T-helper 1 cell treated with Interleukin-12 subunit alpha and Interleukin-12 subunit beta and Interleukin-4 antibody, amounts not matched to agents 30 μg/mL and 1 μg/mL, for 36 hours (primary cell): ENCODE data around the gene SPRR2G.
"Not testable (repeated sequence)": the region's sequence is repeated elsewhere in the genome, so short reads cannot be mapped to it uniquely, and the experiment has no call there.

Experiments used
- H3K27ac Mint-ChIP-seq: one replicate; pipeline ENCODE4 v1.8.0; 2021; ENCODE audit warnings: mild to moderate bottlenecking, mixed read lengths
- H3K27me3 Mint-ChIP-seq: one replicate; pipeline ENCODE4 v1.8.0; 2021; ENCODE audit warnings: low read depth, mixed read lengths
- H3K36me3 Mint-ChIP-seq: one replicate; pipeline ENCODE4 v1.8.0; 2021; ENCODE audit warnings: low read depth, mixed read lengths
- H3K4me1 Mint-ChIP-seq: one replicate; pipeline ENCODE4 v1.8.0; 2021; ENCODE audit warnings: low read depth, mixed read lengths
- H3K4me3 Mint-ChIP-seq: one replicate; pipeline ENCODE4 v1.8.0; 2021; ENCODE audit warnings: mild to moderate bottlenecking, moderate library complexity, mixed read lengths
- H3K9me3 Mint-ChIP-seq: one replicate; pipeline ENCODE4 v1.8.0; 2021; ENCODE audit warnings: mixed read lengths

Gene SPRR2G

DNA sequence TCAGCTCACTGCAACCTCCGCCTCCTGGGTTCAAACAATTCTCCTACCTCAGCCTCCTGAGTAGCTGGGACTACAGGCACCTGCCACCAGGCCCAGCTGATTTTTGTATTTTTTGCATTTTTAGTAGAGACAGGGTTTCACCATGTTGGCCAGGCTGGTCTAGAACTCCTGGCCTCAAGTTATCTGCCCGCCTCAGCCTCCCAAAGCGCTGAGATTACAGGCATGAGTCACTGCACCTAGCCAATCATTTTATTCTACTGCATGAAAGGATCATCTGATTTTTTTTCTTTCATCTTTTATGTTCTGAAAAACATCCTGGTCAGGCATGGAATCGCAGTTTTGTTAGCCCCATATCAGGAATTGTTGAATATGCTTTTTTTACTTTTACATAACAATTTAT is 22.0 kb downstream of the SPRR2G start:
- H3K9me3 Mint-ChIP-seq, H3K36me3 Mint-ChIP-seq, H3K4me1 Mint-ChIP-seq, H3K4me3 Mint-ChIP-seq, H3K27ac Mint-ChIP-seq: not testable (repeated sequence)
- H3K27me3 Mint-ChIP-seq = peaks cover 12% of the 10 kb centered on the region

DNA sequence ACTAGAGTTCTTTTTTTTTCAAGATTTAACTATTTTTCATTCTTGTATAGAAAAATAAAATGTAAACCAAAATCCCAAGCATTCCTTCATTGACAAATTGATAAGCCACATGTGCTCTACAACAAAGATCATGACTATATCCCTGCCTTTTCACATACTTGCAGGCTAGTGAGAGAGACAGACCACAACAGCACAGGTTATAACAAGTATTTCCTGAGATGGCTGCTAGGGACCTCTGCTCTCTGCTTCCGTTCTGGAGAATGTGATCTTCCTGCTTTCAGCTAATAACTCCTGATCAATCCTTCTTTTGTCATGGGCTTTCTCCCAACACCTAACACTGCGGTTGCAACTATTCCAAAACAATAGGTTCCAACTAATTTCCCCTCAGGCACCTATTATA is 23.4 kb downstream of the SPRR2G start:
- Mint-ChIP-seq H3K4me3 (no peak overlapping the region), H3K4me1 (no peaks in the 10 kb centered on the region), H3K27me3 (peaks cover 12% of the 10 kb centered on the region), H3K9me3 (peaks cover 4% of the 10 kb centered on the region), H3K27ac (no peak overlapping the region), H3K36me3 (no peaks in the 10 kb centered on the region)

DNA sequence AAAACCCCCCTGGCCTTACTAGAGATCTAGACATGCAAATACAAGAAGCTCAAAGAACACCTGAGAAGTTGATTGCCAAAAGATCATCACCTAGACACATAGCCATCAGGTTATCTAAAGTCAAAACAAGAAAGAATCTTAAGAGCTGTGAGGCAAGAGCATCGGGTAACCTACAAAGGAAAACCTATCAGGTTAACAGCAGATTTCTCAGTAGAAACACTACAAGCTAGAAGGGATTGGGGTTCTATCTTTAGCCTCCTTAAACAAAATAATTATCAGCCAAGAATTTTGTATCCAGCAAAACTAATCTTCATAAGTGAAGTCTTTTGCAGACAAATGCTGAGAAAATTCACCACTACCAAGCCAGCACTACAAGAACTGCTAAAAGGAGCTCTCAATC is 25.2 kb downstream of the SPRR2G start:
- no peaks in the 10 kb centered on the region for H3K36me3 Mint-ChIP-seq
- no peak overlapping the region for H3K4me3 Mint-ChIP-seq
- no peaks in the 10 kb centered on the region for H3K4me1 Mint-ChIP-seq
- peaks cover 13% of the 10 kb centered on the region for H3K27me3 Mint-ChIP-seq
- H3K27ac Mint-ChIP-seq = no peak overlapping the region
- H3K9me3 Mint-ChIP-seq = peaks cover 4% of the 10 kb centered on the region

DNA sequence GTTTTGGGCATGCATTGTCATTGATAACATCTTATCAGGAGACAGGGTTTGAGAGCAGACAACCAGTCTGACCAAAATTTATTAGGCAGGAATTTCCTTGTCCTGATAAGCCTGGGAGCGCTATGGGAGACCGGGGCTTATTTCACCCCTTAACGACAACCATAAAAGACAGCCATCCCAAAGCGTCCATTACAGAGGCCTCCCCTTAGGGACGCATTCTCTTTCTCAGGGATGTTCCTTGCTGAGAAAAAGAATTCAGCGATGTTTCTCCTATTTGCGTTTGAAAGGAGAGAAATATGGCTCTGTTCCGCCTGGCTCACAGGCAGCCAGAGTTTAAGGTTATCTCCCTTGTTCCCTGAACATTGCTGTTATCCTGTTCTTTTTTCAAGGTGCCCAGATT is 26.9 kb downstream of the SPRR2G start:
- H3K36me3 Mint-ChIP-seq, H3K4me3 Mint-ChIP-seq, H3K4me1 Mint-ChIP-seq, H3K27ac Mint-ChIP-seq, H3K9me3 Mint-ChIP-seq: not testable (repeated sequence)
- peaks cover 12% of the 10 kb centered on the region for H3K27me3 Mint-ChIP-seq

DNA sequence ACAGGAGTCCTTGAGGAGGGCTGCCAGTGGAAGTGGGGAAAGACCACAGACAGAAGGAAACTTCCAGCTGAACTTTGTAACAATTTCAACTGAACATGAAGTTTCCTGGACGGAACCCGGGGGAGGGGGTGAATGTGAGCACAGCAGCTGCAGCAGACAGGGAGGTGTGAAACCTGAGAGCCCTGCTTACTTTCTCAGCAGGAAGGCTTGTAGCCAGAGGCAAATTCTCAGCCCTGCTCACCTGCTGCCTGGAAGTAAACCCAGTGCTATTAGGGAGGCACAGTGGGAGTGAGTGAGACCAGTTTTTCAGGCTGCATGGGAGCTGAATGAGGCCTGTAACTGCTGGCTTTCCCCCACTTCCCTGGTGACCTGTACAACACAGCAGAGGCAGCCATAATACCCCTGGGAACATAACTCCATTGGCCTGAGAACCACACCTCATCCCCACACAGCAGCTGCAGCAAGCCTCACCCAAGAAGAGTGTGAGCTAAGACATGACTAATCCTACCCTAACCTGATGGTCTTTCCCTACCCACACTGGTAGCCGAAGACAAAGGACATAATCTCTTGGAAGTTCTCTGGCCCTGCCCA is 27.8 kb downstream of the SPRR2G start:
- no peak overlapping the region for H3K4me3 Mint-ChIP-seq
- H3K36me3 Mint-ChIP-seq = no peaks in the 10 kb centered on the region
- no peaks in the 10 kb centered on the region for H3K4me1 Mint-ChIP-seq
- H3K9me3 Mint-ChIP-seq = peaks cover 4% of the 10 kb centered on the region
- no peak overlapping the region for H3K27ac Mint-ChIP-seq
- H3K27me3 Mint-ChIP-seq = peaks cover 12% of the 10 kb centered on the region

DNA sequence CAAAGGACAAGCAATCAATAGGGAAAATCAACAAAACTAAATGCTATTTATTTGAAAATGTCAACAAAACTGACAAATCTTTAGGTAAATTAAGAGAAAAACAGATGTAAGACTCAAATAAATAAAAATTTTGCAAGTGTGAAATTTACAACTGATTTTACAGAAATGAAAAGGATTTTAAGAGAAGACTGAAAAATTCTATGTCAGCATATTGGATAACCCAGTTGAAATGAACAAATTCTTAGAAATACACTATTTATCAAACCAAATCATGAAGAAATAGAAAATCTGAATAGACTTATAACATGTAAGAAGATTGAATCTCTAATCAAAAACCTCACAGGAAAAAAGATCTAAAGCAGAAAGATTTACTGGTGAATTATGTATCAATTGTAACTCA is 29.7 kb downstream of the SPRR2G start:
- Mint-ChIP-seq H3K27me3 (peaks cover 12% of the 10 kb centered on the region), H3K27ac (no peak overlapping the region), H3K36me3 (no peaks in the 10 kb centered on the region), H3K4me1 (no peaks in the 10 kb centered on the region), H3K9me3 (peaks cover 4% of the 10 kb centered on the region), H3K4me3 (no peak overlapping the region)

DNA sequence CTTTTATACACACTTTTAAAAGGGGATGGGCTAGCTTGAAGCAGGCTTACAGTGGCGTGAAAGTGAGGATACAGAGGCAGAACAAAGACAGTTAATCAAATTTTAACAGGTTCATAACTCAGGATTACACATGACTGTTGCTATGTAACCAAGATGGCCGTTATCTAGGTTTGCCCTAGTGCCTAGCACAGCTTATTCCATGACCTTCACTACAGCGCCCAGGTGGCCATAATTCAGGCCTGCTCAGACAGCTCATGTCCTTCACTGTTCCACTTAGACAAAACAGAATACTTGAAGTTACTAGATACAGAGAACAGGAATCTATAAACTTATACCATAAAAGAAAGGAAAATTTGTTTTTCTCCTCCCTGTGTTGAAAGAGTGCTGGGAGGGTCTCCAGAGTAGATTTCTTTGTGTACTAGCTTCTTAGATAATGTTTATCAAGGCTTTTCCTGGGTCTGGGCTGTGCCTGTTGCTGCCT is 31.2 kb downstream of the SPRR2G start:
- H3K9me3 Mint-ChIP-seq = no peaks in the 10 kb centered on the region
- peaks cover 12% of the 10 kb centered on the region for H3K27me3 Mint-ChIP-seq
- no peaks in the 10 kb centered on the region for H3K4me1 Mint-ChIP-seq
- H3K36me3 Mint-ChIP-seq = no peaks in the 10 kb centered on the region
- no peak overlapping the region for H3K4me3 Mint-ChIP-seq
- H3K27ac Mint-ChIP-seq = no peak overlapping the region

DNA sequence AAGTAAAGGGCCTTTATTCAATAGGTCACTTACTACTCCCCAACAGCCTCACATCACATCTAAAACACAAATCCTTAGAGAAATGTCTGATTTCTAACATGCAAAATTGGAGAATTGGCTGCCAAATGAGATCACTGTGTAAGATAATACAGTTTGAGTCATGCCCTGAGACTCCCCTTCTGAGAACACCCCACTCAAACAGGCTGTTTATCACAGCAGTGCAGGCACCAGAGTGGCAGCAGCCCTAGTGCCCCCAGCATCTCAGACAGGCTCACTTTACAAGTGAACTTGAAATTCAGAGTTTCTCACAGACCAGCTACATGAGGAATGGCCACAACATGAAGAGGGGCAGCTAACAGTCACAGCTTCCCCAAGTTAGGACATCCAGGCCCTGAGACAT is 35.4 kb downstream of the SPRR2G start:
- not testable (repeated sequence) for H3K4me3 Mint-ChIP-seq, H3K27me3 Mint-ChIP-seq, H3K9me3 Mint-ChIP-seq, H3K27ac Mint-ChIP-seq, H3K36me3 Mint-ChIP-seq, H3K4me1 Mint-ChIP-seq

DNA sequence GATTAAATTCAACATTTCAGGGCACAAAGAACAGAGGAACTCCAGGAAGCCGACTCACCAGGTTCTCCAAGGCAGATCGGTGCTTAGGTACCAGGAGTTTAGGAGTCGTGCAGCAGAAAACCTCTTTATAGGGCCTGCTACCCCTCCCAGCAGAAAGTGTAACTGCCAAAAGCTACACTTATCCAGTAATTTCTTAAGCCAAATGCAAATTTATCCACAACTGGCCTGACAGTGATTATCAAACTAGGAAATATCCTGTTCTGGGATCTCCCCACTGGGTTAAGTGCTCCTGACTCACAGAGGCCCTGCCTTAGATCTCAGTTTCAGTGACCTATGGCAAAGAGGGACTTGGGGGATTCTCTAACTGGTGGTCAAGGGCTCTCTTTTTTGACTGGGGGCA is 37.3 kb downstream of the SPRR2G start, which contains the start of gene SPRR2F:
TSS of gene SPRR2F (minus strand) at position 101 of the 400 bp plus-strand sequence. CDS start 783 bp downstream, outside the sequence.
- no peak within 1 kb of the TSS for H3K4me3 Mint-ChIP-seq
- H3K27ac Mint-ChIP-seq = no peak within 1 kb of the TSS
- H3K27me3 Mint-ChIP-seq = peaks cover 4% of the 10 kb centered on the region
- no peaks in the 10 kb centered on the region for H3K36me3 Mint-ChIP-seq
- H3K9me3 Mint-ChIP-seq = no peaks in the 10 kb centered on the region
- H3K4me1 Mint-ChIP-seq = no peaks in the 10 kb centered on the region

DNA sequence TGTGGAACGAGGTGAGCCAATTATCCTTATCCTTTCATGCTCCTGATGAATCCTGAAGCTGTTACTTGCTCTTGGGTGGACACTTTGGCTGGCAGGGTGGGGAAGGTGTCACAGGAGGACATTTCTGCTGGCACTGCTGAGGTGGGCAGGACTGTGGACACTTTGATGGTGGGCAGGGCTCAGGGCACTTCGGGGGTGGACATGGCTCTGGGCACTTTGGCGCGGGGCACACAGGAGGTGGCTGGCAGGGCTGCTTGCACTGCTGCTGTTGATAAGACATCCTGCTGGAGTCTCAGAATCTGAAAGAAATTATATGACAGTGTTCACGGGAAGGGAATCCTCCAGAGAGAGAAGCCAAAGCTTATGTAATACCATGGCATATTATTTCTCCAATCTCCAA is 38.2 kb downstream of the SPRR2G start:
- H3K9me3 Mint-ChIP-seq, H3K4me1 Mint-ChIP-seq, H3K36me3 Mint-ChIP-seq, H3K27ac Mint-ChIP-seq, H3K27me3 Mint-ChIP-seq, H3K4me3 Mint-ChIP-seq: not testable (repeated sequence)

DNA sequence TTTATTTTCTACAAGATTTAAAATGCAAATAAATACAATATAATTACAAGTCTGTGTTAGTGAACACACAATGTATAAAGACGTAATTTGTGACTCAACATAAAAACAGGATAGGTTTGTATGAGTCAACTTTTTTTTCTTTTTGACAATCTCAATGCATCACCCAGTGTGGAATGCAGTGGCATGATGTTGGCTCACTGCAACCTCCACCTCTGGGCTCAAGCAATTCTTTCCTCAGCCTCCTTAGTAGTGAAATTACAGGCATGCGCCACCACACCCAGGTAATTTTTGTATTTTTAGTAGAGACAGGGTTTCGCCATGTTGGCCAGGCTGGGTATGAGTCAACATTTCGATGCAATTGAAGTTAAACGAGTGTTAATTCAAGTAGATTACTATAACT is 50.4 kb downstream of the SPRR2G start:
- Mint-ChIP-seq H3K9me3 (no peaks in the 10 kb centered on the region), H3K27ac (no peak overlapping the region), H3K36me3 (no peaks in the 10 kb centered on the region), H3K27me3 (peaks cover 7% of the 10 kb centered on the region), H3K4me3 (no peak overlapping the region), H3K4me1 (no peaks in the 10 kb centered on the region)
